A549 (cell line): ENCODE measurements around the gene CCDC83.
A peak's percentile ranks its signal among the peaks of the same experiment; 100 is the strongest.

ENCODE experiments used
- CEBPB ChIP-seq, 2 experiments: fragments of >200 bp in 1 of 2; sonication (Bioruptor Twin) in 1 of 2; formaldehyde crosslinking in 1 of 2; IDR thresholded peaks; 2 replicates each; pipeline ENCODE4 v1.6.1; 2012 to 2016
- CTCF ChIP-seq: fragments of >200 bp; sonication (Bioruptor Twin); formaldehyde crosslinking; IDR thresholded peaks from 3 replicates; pipeline ENCODE4 v1.5.1; 2016
- POLR2A ChIP-seq: IDR thresholded peaks from 2 replicates; pipeline ENCODE4 v1.6.1; 2012; ENCODE audit warnings: mild to moderate bottlenecking, low read length

GRCh38 chr11:85810871-85811611 is 44.1 kb upstream of the CCDC83 start, which contains the start of gene SYTL2:
- TF ChIP-seq CTCF (no peak; the same call in 1 of the 3 replicates), CEBPB (IDR thresholded peaks at IDR 0.05) (no peak), POLR2A (peak; percentile 86)
